Prostate gland (tissue), 2 donors: ENCODE results near the gene TUFM. TPM values are rescaled to one million over a fixed set of nuclear protein-coding genes. Genes with fewer than 3 reads are reported as not detected.

Experiments
- DNase-seq: peaks from one replicate; pipeline ENCODE4 v3.0.0-alpha.2; 2019; ENCODE audit warnings: low spot score
- H3K27ac ChIP-seq, 2 donors: fragments of 200-600 bp; sonication (generic); 2 replicates each; pipeline ENCODE4 v1.5.1; 2017 to 2019
- H3K27me3 ChIP-seq: fragments of 200-600 bp; sonication (generic); replicated peaks from 2 replicates; pipeline ENCODE4 v1.5.1; 2019; ENCODE audit not compliant: insufficient read depth
- H3K36me3 ChIP-seq, 2 donors: fragments of 200-600 bp; sonication (generic); 1 replicate in 1 of 2; 2 replicates in 1 of 2; pipeline versions ENCODE4 v1.5.1 to v1.8.1; 2017 to 2019
- H3K4me1 ChIP-seq: fragments of 200-600 bp; sonication (generic); replicated peaks from 2 replicates; pipeline ENCODE4 v1.5.1; 2019
- H3K4me3 ChIP-seq, 2 donors: fragments of 200-600 bp; sonication (generic); 2 replicates each; pipeline ENCODE4 v1.5.1; 2017 to 2019
- H3K9me3 ChIP-seq: fragments of 200-600 bp; sonication (generic); 2 replicates; pipeline ENCODE4 v1.5.1; 2017
- POLR2A ChIP-seq: fragments of 450-650 bp; IDR thresholded peaks from one replicate; pipeline ENCODE4 v1.6.1; 2016; ENCODE audit warnings: antibody characterized with exemption, mild to moderate bottlenecking
- POLR2AphosphoS5 ChIP-seq: sonication (generic); formaldehyde crosslinking; IDR thresholded peaks from one replicate; pipeline ENCODE4 v1.6.1; 2017; ENCODE audit warnings: antibody characterized with exemption
- WGBS: methylation state at CpG from one replicate; pipeline ENCODE4 v1.1.5; 2018; 5-methylcytosine and 5-hydroxymethylcytosine counted together
- intact Hi-C: fragments of 100-400 bp; cut with DNase I; formaldehyde crosslinking; loops from one replicate; pipeline ENCODE4 v1.14.2; 2022
- total RNA-seq, 2 donors: library from RNA; depleted of rRNA; stranded (reverse); fragments of >200 nt; gene quantifications; one replicate each; pipeline ENCODE4 v1.1.0, GENCODE V29; 2016
- TF ChIP-seq, protein P1 (sequence below), 4 experiments: fragments of 200-600 bp in 2 of 4; fragments of 450-650 bp in 2 of 4; sonication (generic) in 2 of 4; IDR thresholded peaks; 1 replicate in 3 of 4; 2 replicates in 1 of 4; pipeline ENCODE4 v1.5.1; 2016 to 2019; ENCODE audit warnings: antibody characterized with exemption in 4 of 4, mild to moderate bottlenecking in 2 of 4, moderate library complexity in 2 of 4

TUFM gene
- total RNA-seq, 2 donors from 2014 or later = 114 to 151 TPM

DNA sequence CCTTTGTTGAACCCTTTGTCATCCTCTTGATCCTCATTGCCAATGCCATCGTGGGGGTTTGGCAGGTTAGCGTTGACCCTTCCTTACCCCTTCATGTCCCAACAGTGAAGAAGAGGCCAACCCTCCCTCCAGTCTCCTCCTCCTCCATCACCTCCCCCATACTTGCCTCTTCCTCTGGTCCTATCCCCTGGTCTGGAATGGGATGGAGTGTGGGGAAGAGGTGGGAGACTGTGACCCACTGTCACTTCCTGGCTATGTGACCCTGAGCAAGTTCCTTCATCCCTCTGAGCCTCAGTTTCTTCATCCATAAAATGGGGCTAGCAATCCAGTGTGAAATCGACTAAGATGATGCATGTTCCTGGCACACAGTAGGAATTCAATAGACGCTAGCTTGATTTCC is 34.8 kb upstream of the TUFM start:
- H3K36me3 ChIP-seq = no peaks in the 10 kb centered on the region
- no peaks in the 10 kb centered on the region for H3K9me3 ChIP-seq
- H3K27me3 ChIP-seq = no peaks in the 10 kb centered on the region
- H3K4me1 ChIP-seq = peaks cover 5% of the 10 kb centered on the region
- TF ChIP-seq POLR2AphosphoS5 = no peak
- TF ChIP-seq, protein P1, sequence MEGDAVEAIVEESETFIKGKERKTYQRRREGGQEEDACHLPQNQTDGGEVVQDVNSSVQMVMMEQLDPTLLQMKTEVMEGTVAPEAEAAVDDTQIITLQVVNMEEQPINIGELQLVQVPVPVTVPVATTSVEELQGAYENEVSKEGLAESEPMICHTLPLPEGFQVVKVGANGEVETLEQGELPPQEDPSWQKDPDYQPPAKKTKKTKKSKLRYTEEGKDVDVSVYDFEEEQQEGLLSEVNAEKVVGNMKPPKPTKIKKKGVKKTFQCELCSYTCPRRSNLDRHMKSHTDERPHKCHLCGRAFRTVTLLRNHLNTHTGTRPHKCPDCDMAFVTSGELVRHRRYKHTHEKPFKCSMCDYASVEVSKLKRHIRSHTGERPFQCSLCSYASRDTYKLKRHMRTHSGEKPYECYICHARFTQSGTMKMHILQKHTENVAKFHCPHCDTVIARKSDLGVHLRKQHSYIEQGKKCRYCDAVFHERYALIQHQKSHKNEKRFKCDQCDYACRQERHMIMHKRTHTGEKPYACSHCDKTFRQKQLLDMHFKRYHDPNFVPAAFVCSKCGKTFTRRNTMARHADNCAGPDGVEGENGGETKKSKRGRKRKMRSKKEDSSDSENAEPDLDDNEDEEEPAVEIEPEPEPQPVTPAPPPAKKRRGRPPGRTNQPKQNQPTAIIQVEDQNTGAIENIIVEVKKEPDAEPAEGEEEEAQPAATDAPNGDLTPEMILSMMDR (IDR thresholded peaks at IDR 0.05) = no peak
- no peak for TF ChIP-seq POLR2A
- no peak overlapping the region for H3K27ac ChIP-seq
- no peak for DNase-seq
- intact Hi-C loops = loop anchor here (5.0 kb wide), 1 partner anchor 41 kb away; no protein-coding TSS in a partner anchor
- 73% methylated on average over 4 of the region's 4 CpGs for WGBS
- no peak overlapping the region for H3K4me3 ChIP-seq

DNA sequence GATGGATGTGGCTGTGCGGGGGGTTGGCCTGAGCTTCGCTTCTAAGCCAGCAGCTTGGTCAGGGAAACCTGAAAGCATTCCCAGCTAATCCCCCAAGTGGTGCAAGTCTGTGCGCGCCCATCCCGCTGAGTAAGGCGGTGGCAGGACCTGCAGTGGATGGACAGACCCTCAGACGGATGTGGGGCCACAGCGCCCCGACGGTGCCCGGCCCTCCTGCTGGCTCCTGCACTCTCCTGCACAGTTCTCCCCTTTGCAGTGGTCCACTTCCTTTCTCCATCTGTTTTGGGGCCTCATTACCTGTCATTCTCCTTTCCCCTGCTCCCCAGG is 34.4 kb upstream of the TUFM start:
- no peak for DNase-seq
- no peaks in the 10 kb centered on the region for H3K9me3 ChIP-seq
- H3K27ac ChIP-seq = no peak overlapping the region
- peaks cover 5% of the 10 kb centered on the region for H3K4me1 ChIP-seq
- TF ChIP-seq, protein P1 (IDR thresholded peaks at IDR 0.05) = no peak
- no peak for TF ChIP-seq POLR2AphosphoS5
- no peak for TF ChIP-seq POLR2A
- no peaks in the 10 kb centered on the region for H3K27me3 ChIP-seq
- intact Hi-C loops = loop anchor here (5.0 kb wide), 1 partner anchor 42 kb away; no protein-coding TSS in a partner anchor
- no peaks in the 10 kb centered on the region for H3K36me3 ChIP-seq
- H3K4me3 ChIP-seq = no peak overlapping the region
- WGBS = 8% methylated on average over 11 of the region's 11 CpGs

DNA sequence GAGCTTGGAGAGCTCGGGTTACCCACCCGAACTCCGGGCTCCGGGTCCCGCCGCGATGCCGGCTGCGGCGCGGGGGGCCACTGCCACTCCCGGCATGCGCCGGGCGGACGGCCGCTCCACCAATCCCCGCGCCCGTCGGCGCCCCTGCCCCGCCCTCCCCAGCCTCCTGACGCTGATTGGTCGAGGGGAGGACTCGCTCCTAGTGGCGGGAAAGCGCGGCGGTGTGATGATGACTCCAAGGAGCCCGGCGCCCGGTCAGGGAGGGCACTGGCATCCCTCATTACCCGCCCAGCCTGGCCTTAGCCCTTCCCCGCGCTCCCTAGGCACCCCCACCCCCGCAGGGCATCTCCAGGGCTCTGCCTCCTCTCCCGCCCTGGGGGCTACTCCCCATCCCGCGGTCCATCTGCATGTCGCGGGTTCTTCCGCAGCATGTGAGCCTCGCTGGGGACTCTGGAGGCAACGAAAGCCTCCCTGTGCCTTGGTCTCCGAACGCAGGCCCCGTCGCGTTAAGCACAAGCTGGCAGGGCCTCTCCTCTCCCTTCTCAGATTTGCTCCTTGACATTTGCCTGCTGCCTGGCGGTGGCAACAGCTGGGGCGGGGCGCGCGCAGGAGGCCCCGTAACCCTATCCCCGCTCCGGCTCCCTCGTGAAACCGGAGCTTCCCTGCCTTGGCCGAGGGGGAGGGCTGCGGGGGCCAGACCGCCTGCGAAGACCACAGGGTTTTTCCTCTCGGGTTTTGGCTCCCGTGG is 33.9 kb upstream of the TUFM start:
- 2% methylated on average over 41 of the region's 66 CpGs for WGBS
- intact Hi-C loops = loop anchor here (5.0 kb wide), 1 partner anchor 42 kb away; no protein-coding TSS in a partner anchor

DNA sequence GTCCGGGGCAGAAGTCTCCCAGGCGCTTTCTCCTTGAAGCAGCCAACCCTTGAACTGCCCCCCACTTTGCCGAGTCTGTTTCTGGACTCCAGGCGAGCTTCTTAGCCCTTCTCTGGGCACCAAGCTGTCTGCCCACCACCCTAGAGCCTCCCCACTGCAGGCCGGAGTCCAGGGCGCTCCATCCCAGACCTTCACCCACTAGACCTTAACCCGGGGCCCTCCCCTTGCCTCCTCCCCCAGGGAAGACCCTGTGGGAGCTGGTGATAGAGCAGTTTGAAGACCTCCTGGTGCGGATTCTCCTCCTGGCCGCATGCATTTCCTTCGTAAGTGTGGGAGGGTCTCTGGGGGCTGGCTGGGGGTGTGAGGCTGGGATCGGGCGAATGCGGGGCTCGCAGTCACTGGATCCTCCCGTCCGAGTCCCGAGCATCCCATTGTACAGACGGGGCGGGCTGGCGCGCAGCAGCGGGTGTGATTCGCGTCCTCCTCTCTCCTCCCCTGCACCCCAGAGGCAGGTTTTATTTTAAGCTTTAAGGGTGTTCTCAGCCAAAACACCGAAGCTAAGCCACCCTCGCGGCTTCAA is 33.2 kb upstream of the TUFM start:
- DNase-seq = no peak
- Histone ChIP-seq H3K4me3 (peak overlapping the region; percentile 32 to 50), H3K9me3 (no peaks in the 10 kb centered on the region), H3K27me3 (no peaks in the 10 kb centered on the region), H3K36me3 (no peaks in the 10 kb centered on the region), H3K27ac (no peak overlapping the region), H3K4me1 (peaks cover 5% of the 10 kb centered on the region)
- under 1% methylated on average over 24 of the region's 27 CpGs for WGBS
- intact Hi-C loops = no loop called here
- TF ChIP-seq, protein P1 (IDR thresholded peaks at IDR 0.05) = no peak
- TF ChIP-seq POLR2AphosphoS5 (no peak), POLR2A (no peak)

More for the DNA sequence above, 33.9 kb upstream of the TUFM start:
- Histone ChIP-seq H3K4me3 (peak overlapping the region; percentile 32 to 50), H3K27me3 (no peaks in the 10 kb centered on the region), H3K9me3 (no peaks in the 10 kb centered on the region), H3K36me3 (no peaks in the 10 kb centered on the region), H3K27ac (no peak overlapping the region), H3K4me1 (peaks cover 5% of the 10 kb centered on the region)
- DNase-seq = peak; percentile 79
- TF ChIP-seq POLR2A = no peak
- TF ChIP-seq POLR2AphosphoS5 = peak; percentile 14
- TF ChIP-seq, protein P1 (IDR thresholded peaks at IDR 0.05) = peak in 2 of 4 experiments; percentile 43 to 55
